SK-N-MC (cell line): ENCODE measurements around the gene FNDC8.
"Not testable (repeated sequence)": the region's sequence is repeated elsewhere in the genome, so short reads cannot be mapped to it uniquely, and the experiment has no call there.

Experiments
- DNase-seq: peaks from one replicate; pipeline ENCODE4 v3.0.0-alpha.2; 2011; ENCODE audit warnings: low read depth, low spot score
- H3K27ac ChIP-seq: fragments of 200-600 bp; sonication (generic); 2 replicates; pipeline ENCODE4 v1.5.1; 2016; ENCODE audit warnings: mixed run types
- H3K36me3 ChIP-seq: fragments of 200-600 bp; sonication (generic); 2 replicates; pipeline ENCODE4 v1.6.1; 2017; ENCODE audit warnings: antibody characterized with exemption, low read length, mixed read lengths; ENCODE audit not compliant: insufficient read depth
- H3K4me3 ChIP-seq: fragments of 200-600 bp; sonication (generic); 2 replicates; pipeline ENCODE4 v1.5.1; 2016
- H3K9ac ChIP-seq: fragments of 200-600 bp; sonication (generic); 2 replicates; pipeline ENCODE4 v1.8.0; 2017; ENCODE audit warnings: mixed run types, mixed read lengths; ENCODE audit not compliant: insufficient read length
- H3K9me3 ChIP-seq: fragments of 200-600 bp; sonication (generic); 2 replicates; pipeline ENCODE4 v1.6.1; 2017; ENCODE audit warnings: low read depth, mild to moderate bottlenecking, antibody characterized with exemption, low read length, moderate library complexity, mixed read lengths
- EZH2 ChIP-seq: fragments of 200-600 bp; sonication (generic); IDR thresholded peaks from one replicate; pipeline ENCODE4 v1.6.1; 2017; ENCODE audit warnings: antibody characterized with exemption
- FOXP2 ChIP-seq: optimal IDR thresholded peaks from 2 replicates; pipeline ENCODE3; 2011; ENCODE audit warnings: mild to moderate bottlenecking, moderate library complexity; ENCODE audit not compliant: insufficient read depth; ENCODE audit errors: extremely low read length, control extremely low read depth
- POLR2AphosphoS5 ChIP-seq: IDR thresholded peaks from 2 replicates; pipeline ENCODE4 v1.6.1; 2012; ENCODE audit warnings: mild to moderate bottlenecking, low read depth, low read length, borderline replicate concordance

FNDC8 gene

GRCh38 chr17:35169835-35170363, 48.5 kb downstream of the FNDC8 start:
- Histone ChIP-seq H3K9ac (no peak overlapping the region), H3K9me3 (no peaks in the 10 kb centered on the region), H3K36me3 (no peaks in the 10 kb centered on the region), H3K4me3 (no peak overlapping the region), H3K27ac (no peak overlapping the region)
- DNase-seq: no peak
- TF ChIP-seq POLR2AphosphoS5 (no peak), EZH2 (no peak), FOXP2 (no peak)

GRCh38 chr17:35170968-35171771, 49.8 kb downstream of the FNDC8 start:
- Histone ChIP-seq H3K27ac (no peak overlapping the region), H3K9me3 (no peaks in the 10 kb centered on the region), H3K36me3 (no peaks in the 10 kb centered on the region), H3K4me3 (no peak overlapping the region), H3K9ac (no peak overlapping the region)
- TF ChIP-seq EZH2 (no peak), FOXP2 (no peak), POLR2AphosphoS5 (no peak)
- no peak for DNase-seq

DNA sequence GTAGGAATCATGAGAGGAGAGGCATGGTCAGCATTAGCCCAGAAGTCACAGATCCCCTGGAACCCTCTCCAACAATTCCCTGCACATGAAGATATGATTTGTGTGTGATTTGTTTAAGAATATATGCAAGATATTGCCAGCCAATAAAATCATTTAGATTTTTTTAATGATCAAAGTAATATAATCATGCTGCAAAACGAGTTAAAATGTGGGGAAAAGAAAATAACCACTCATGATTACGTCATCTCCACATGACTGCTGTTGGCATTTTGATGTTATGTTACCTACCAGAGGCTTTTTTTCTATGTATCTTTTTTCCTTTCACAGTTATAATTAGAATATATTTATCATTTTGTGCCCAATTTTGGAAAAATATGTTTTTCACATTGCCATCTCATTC, 50.4 kb downstream of the FNDC8 start:
- DNase-seq: no peak

GRCh38 chr17:35172321-35172720, 50.9 kb downstream of the FNDC8 start:
- DNase-seq, H3K9ac ChIP-seq, H3K36me3 ChIP-seq, H3K4me3 ChIP-seq, H3K9me3 ChIP-seq, H3K27ac ChIP-seq: not testable (repeated sequence)

More for the DNA sequence above, 50.4 kb downstream of the FNDC8 start:
- Histone ChIP-seq H3K4me3 (no peak overlapping the region), H3K27ac (no peak overlapping the region), H3K9me3 (no peaks in the 10 kb centered on the region), H3K36me3 (no peaks in the 10 kb centered on the region), H3K9ac (no peak overlapping the region)
- TF ChIP-seq EZH2 (no peak), POLR2AphosphoS5 (no peak), FOXP2 (no peak)

DNA sequence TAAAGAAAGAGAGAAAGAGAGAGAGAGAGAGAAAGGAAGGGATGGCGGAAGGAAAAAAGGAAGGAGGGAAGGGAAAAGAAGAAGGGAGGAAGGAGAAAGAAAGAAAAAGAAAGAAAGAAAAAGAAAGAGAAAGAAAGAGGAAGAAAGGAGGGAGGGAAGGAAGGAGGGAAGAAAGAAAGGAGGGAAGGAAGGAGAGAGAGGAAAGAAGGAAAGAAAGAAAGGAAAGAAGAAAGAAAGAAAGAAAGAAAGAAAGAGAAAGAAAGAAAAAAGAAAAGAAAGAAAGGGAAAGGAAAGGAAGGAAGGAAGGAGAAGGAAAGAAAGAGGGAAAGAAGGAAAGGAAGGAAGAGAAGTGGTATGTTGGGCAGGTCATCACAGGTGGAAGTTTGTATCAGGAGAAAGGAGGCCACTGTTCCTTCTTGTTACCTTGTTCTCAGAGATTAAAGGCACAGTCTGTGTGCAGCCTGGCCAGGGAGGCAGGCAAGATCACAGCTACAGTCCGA, 53.5 kb downstream of the FNDC8 start:
- no peak for DNase-seq
- no peak overlapping the region for H3K4me3 ChIP-seq
- no peaks in the 10 kb centered on the region for H3K9me3 ChIP-seq
- H3K27ac ChIP-seq: no peak overlapping the region
- TF ChIP-seq POLR2AphosphoS5: no peak
- no peak for TF ChIP-seq EZH2
- TF ChIP-seq FOXP2: no peak
- no peaks in the 10 kb centered on the region for H3K36me3 ChIP-seq
- H3K9ac ChIP-seq: no peak overlapping the region

GRCh38 chr17:35175638-35176415, 54.4 kb downstream of the FNDC8 start:
- DNase-seq: no peak
- TF ChIP-seq FOXP2: no peak
- Histone ChIP-seq H3K9me3 (no peaks in the 10 kb centered on the region), H3K36me3 (no peaks in the 10 kb centered on the region), H3K9ac (no peak overlapping the region), H3K4me3 (no peak overlapping the region), H3K27ac (no peak overlapping the region)

- DNase-seq: no peak
- TF ChIP-seq POLR2AphosphoS5 (no peak), FOXP2 (no peak), EZH2 (no peak)
- Histone ChIP-seq H3K9ac (no peak overlapping the region), H3K36me3 (no peaks in the 10 kb centered on the region), H3K9me3 (no peaks in the 10 kb centered on the region), H3K27ac (no peak overlapping the region), H3K4me3 (no peak overlapping the region)
Measured at GRCh38 chr17:35176897-35177296, 55.5 kb downstream of the FNDC8 start.

- H3K9ac ChIP-seq, DNase-seq, H3K4me3 ChIP-seq, H3K27ac ChIP-seq, H3K36me3 ChIP-seq, H3K9me3 ChIP-seq: not testable (repeated sequence)
Measured at GRCh38 chr17:35179379-35179778, 58.0 kb downstream of the FNDC8 start.
